Measurements from ENCODE around the gene TSPAN14. TPM values are rescaled to one million over a fixed set of nuclear protein-coding genes. Genes with fewer than 3 reads are reported as not detected.

Gene TSPAN14
- total RNA-seq, 1 experiment from 2014 or later = 46.8 TPM

- H3T11ph ChIP-seq (ENCODE audit: low read length) = no peak overlapping the region
- H3K4ac ChIP-seq (ENCODE audit: low read depth, low read length) = no peak overlapping the region
- no peak overlapping the region for H3K56ac ChIP-seq (ENCODE audit: insufficient read length, low read depth, low read length)
- H4K5ac ChIP-seq (ENCODE audit: insufficient read length, low read depth, low read length) = no peak overlapping the region
- H3K27ac ChIP-seq (ENCODE audit: insufficient read length, low read depth, low read length) = no peak overlapping the region
- Mint-ChIP-seq H3K4me3 (no peak overlapping the region), H3K4me1 (peaks cover 18 to 19% of the 10 kb centered on the region in 2 experiments), H3K27me3 (ENCODE audit: low read depth) (peaks cover 21% of the 10 kb centered on the region), H3K27ac (no peak overlapping the region), H3K9me3 (no peaks in the 10 kb centered on the region), H3K36me3 (ENCODE audit: insufficient read depth in 1 of 3, low read depth in 3 of 3) (no peaks in the 10 kb centered on the region; a peak in 1 of 7 replicates)
- peaks cover 3% of the 10 kb centered on the region; the same call in 1 of the 2 replicates for H3K4me1 ChIP-seq (ENCODE audit: insufficient read depth, low read length)
- no peak overlapping the region for H2BK15ac ChIP-seq (ENCODE audit: low read depth, low read length)
- H2BK20ac ChIP-seq (ENCODE audit: low read depth, low read length, poor library complexity, severe bottlenecking) = no peak overlapping the region
- no peak overlapping the region for H2BK5ac ChIP-seq (ENCODE audit: insufficient read length, low read length)
- H3K4me2 ChIP-seq (ENCODE audit: insufficient read depth, insufficient read length, low read length) = no peak overlapping the region
- H2BK12ac ChIP-seq (ENCODE audit: insufficient read length, low read depth, low read length) = no peak overlapping the region
- H3K18ac ChIP-seq (ENCODE audit: insufficient read length, low read depth, low read length) = no peak overlapping the region
- no peaks in the 10 kb centered on the region for H4K20me1 ChIP-seq (ENCODE audit: control insufficient read depth, insufficient read depth, insufficient read length)
- H3K14ac ChIP-seq (ENCODE audit: insufficient read depth, low read length) = no peak overlapping the region
- no peak overlapping the region for H4K8ac ChIP-seq (replicated peaks; ENCODE audit: insufficient read length, low read depth, low read length)
- H3K79me1 ChIP-seq (ENCODE audit: insufficient read depth, low read depth, low read length, poor library complexity, severe bottlenecking) = no peaks in the 10 kb centered on the region
- H3K9ac ChIP-seq (ENCODE audit: extremely low read depth, insufficient read length, low read length) = no peak overlapping the region
- no peaks in the 10 kb centered on the region for H3K9me3 ChIP-seq (ENCODE audit: control insufficient read depth, low read depth, low read length)
- no peak overlapping the region for H3K23ac ChIP-seq (ENCODE audit: insufficient read length, low read depth, low read length)
- no peak for TF ChIP-seq CTCF (conservative IDR thresholded peaks at IDR 0.05)
- H3K79me2 ChIP-seq (ENCODE audit: insufficient read depth, low read length) = no peaks in the 10 kb centered on the region
- DNase-seq = no peak
- no peak overlapping the region for H2AFZ ChIP-seq (ENCODE audit: low read length)
- no peaks in the 10 kb centered on the region for H3K23me2 ChIP-seq (ENCODE audit: insufficient read length, low read depth, low read length, poor library complexity, severe bottlenecking)
- WGBS (ENCODE audit: extremely low coverage, insufficient read length, low lambda C conversion rate) = no CpG with 5 or more reads among the region's 4 CpGs
- no peak overlapping the region for H2AK5ac ChIP-seq (ENCODE audit: insufficient read length, low read length)
- no peak overlapping the region for H2BK120ac ChIP-seq (ENCODE audit: low read depth, low read length, poor library complexity, severe bottlenecking)
- no peaks in the 10 kb centered on the region for H3K27me3 ChIP-seq (ENCODE audit: insufficient read depth, low read length)
- H4K91ac ChIP-seq (ENCODE audit: insufficient read length, low read depth, low read length) = no peak overlapping the region
Observed at GRCh38 chr10:80448209-80448942, 5.7 kb upstream of the TSPAN14 start.
